HT1080 (cell line): ENCODE measurements around the gene PRDM1. TPM values are rescaled to one million over a fixed set of nuclear protein-coding genes. Genes with fewer than 3 reads are reported as not detected.
A peak's percentile ranks its signal among the peaks of the same experiment; 100 is the strongest.

Experiments used
- DNase-seq: peaks from one replicate; pipeline ENCODE4 v3.0.0-alpha.2; 2015; ENCODE audit warnings: low read depth
- polyA plus RNA-seq, 2 experiments: library from polyadenylated mRNA; depleted of rRNA; stranded (reverse); fragments of >200 nt; gene quantifications; 2 replicates each; pipeline ENCODE4 v1.2.3, GENCODE V29; 2015
- total RNA-seq: library from RNA; depleted of rRNA; stranded (reverse); fragments of >200 nt; shearing (Covaris generic); gene quantifications from 2 replicates; pipeline ENCODE4 v1.2.3, GENCODE V29; 2014; rRNA removed

PRDM1 gene
- 4.9 and 5.7 TPM in 2 replicates for total RNA-seq
- 1.5 and 1.7 TPM in 2 replicates for polyA plus RNA-seq (2015; cell fraction: cytosol; rRNA removed)
- 2.3 and 2.7 TPM in 2 replicates for polyA plus RNA-seq (2015; cell fraction: nucleus; rRNA removed)

DNA sequence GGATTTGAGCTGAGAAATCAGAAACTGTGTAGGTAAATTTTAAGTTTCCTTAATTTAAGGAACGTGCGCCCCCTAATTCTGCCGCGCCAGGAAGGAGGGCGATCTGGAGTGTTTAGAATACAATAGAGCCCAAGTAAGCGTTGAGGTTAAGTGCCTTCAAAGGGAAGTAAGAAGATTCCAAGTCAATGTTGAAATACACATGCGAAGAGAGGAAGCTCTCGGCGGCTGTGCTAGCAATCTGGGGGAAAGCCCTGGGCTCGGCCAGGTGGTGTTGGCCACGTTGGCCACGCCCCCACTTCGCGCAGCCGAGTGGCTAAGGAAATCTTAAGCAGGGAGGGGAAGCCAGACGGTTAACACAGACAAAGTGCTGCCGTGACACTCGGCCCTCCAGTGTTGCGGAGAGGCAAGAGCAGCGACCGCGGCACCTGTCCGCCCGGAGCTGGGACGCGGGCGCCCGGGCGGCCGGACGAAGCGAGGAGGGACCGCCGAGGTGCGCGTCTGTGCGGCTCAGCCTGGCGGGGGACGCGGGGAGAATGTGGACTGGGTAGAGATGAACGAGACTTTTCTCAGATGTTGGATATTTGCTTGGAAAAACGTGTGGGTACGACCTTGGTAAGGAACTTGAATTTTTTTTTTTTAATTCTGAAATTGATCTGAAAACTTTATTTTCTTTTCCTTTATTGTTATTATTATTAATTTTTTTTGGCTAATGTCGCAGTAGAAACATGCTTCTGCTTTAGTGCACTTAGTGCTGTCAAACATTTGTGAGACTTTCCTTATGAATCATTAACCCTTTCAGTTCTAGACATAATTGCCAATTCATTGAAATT is at the start of gene PRDM1:
TSS of gene PRDM1 (plus strand) at position 353 of the 830 bp plus-strand sequence. CDS start at position 571, 218 bp downstream.
- DNase-seq: peak; percentile 92

DNA sequence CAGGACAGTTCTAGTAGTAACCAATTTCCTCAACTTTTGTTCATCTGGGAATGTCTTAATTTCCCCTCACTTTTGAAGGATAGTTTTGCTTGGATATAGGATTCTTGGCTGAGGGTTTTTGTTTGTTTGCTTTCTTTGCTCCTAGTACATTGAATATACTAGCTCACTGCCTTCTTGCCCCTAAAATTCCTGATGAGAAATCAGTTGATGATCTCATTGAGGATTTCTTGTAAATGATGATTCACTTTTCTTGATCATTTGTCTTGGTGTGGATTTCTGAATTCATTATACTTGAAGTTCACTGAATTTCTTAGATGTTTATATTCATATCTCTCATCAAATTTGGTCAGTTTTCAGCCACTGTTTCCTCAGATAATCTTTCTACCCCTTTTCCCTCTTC is 49.1 kb upstream of the PRDM1 start:
- peak; percentile 64 for DNase-seq

DNA sequence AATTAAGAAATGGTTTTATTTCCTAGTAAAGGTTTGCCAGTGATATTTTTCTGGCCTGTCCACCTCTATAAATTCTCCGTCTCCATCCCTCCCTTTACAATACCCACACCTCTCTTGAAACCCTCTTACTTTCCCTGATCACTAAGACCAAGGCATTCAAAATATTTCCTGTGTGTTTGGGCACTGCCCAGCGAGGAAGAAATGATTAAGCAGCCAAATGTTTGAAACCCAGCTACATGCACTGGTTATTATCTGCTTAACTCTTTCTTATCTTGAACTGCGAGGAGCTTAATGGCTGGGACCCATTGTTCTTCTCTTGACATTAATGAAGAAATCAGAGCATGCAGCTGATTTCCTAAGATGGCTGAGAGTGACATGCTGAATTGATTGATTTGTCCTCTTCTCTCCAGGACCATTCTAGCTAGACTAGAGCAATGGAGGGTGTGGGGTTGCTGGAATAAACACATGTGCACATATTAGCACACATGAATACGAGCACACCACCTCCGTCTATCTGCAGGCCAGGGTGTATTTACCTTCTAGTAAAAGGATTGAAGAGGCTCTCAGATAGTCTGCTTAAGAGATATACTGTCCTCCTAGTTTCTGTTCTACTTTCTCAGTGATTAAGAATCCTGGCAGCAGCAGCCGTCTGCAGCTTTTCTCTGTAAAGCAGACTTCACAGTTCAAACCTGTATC is 46.1 kb upstream of the PRDM1 start:
- no peak for DNase-seq

DNA sequence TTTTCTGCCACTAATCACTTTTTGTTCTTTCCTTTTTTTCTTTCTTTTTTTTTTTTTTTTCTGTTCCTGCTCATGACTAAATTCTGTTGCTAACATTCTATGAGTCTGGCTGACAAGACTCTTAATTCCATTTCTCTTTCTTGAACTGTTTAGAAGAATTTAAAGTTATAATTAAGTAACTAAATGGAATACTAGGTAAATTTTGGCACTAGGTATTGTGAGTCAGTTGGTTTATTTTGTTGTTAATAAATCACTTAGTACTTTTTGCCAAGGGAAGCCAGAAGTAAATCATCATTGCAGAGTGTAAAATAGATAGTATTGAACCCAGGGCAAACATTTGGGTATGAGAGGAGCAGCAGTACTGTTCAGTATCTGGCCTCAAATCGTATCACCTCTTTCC is 42.0 kb upstream of the PRDM1 start:
- DNase-seq: no peak

DNA sequence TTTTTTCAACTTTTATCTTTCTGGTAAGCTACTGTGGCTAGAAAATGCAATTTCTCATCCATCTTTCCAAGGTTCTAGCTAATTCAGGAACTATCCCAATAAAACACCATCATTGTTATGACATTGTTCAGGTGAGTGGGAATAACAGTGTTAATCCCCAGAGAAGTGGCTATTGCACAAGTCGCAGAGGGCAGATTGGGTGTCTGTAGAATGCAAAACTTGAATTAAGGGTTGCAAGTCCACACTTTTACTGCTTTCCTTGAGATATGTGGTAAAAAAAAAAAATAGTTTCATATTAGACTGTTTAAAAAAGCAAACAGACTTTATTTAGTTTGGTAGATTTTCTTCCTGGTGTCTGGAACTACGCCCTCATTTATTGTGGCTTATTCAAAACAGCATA is 41.1 kb upstream of the PRDM1 start:
- no peak for DNase-seq

DNA sequence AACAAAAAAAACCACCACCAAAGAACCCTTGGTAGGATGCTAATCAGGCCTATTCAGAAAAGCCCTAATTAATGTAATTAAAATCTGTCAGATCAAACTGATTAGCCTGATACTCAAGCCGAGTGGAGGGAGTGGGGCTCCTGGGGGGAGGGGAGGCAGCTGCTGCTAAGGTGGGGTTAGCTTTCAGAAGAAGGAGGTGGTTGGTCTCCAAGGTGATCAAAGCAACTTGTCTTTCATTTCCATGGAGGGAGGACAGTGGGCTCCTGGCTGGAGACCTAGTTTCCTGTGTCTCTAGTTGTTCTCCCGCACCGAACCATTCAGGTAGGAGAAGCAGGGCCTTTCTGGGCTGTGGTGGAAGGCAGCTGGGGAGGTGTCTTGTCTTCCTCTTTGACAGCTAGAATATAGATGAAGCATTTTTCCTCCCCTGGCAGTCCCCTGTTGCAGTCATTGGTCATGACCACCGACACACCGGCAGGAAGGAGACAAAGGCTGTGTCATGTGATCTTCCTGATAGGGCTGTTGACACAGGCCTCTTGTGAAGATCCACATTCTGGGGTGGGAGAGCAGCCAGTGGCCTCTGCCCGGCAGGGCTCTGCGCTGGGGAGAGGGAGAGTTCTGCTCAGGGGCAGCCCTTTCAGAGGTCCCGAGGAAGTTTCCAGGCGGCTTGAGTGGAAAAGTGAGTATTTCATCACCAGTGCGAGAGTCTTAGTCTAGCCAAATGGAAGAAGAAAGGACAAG is 39.9 kb upstream of the PRDM1 start:
- DNase-seq: no peak

DNA sequence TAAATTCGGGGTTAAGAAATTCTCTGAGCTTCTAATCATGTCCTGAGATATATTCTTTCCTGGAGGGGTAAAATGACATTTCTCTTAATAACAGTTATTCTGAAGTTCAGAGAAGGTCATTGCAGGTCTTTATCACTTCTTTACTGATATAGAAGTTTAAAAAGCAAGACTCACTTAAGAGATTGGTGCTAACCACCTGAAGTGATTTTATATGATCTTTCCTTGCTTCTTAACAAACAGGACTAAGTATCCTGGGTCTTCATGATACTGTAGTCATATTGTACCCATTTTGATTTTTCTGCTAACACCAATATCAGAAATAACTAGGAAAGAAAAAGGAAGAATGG is 39.3 kb upstream of the PRDM1 start:
- no peak for DNase-seq

DNA sequence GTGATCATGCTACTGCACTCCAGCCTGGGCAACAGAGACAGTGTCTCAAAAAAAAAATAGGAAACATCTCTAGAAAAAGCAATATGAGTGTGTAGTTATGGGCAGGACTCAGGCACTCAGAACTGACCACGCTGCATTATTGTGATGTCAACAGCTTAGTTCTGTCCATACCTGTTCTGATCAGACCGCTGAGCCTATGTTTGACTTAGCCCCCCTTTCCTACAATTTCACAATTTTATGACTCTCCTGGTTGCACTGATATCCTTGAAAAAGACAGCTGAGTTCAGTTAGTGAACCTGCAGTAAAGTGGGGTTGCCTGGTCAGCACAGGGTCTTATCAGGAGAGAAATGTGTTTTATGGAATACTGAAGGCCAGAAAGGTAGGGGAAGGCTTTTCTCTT is 37.8 kb upstream of the PRDM1 start:
- no peak for DNase-seq

DNA sequence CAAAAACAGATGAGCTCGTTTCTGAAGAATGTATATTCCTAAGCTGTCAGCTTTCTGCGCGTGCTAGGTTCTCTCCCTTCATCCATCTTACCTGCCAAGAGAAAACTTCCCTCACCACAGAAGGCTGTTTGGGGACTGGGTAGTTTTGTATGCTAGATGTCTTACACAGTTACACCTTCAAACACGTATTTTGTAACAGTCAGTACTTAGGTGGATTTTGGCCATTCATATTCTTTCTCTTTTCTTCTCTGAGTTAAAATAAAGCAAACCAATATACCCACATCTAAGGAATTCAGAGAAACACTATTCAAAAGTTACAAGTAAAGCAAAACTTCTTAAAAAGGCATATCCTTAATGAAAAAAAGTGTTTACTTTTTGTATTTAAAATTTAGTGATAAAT is 35.6 kb upstream of the PRDM1 start:
- DNase-seq: no peak

DNA sequence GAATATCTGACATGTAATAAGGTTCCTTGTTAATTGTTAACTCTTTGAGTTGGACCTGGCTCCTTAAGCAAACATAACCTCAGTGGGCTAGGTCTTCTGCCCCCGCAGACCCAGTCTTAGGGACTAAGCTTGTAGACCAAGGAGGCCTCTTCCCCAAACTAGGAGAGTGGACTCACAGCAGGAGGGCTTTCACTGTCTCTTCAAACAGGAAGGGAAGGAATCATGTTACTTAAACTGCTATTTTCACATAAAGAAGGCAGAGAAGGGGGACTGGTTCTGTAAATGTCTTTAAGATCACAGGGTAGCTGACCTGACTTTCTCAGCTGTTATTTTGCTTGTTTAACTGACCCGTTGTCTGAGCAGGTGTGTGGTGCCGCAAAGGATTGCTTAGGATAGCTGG is 34.9 kb upstream of the PRDM1 start:
- DNase-seq: no peak

DNA sequence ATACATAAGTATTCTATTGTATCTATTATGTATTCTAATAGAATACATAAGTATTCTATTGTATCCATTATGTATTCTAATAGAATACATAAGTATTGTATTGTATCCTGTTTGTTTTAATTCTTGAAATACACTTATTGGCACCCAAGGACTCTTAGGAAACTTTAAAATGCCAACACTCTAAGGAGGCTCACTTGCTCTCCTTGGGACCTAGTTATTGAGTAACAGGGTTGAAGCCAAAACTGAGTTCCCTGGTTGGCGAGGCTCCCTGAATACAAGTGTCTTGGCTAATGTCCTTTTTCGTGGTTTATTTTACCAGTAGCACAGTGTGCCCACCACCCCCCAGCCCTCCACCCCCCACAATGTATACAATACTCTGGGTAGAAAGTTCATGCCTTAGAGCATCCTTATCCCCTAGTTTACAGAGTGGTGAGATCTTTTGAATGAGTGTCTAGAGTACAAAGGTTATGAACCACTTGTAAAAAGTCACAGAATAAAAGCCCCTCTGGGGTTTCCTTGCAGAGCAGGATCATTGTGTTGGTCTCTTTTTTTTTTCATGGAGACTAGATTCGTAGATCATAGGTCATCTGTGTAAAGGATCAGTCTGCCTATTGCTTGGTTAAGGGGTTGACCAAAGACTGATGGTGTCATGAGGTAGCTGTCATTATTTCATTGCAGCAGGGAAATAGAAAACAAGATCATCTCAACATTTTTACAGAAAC is 32.5 kb upstream of the PRDM1 start:
- DNase-seq: no peak

DNA sequence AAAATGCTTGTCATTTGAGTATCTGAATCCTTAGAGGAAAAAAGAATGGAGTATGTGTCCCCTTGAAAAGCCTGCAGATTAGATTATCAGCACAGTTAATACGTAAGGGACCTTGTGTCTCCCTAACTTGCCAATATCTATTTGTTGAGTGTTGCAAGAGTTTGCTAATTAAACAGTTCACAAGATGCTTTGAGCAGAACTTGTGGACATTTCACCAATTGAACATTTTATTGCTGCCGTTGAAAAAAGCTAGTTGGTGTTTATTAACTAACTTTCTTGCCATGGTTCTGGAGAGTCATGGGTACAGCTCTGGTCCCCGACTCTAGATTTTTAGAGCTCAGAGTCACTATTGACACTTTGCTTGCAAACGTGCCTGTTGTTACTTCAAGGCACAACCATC is 30.6 kb upstream of the PRDM1 start:
- DNase-seq: no peak

DNA sequence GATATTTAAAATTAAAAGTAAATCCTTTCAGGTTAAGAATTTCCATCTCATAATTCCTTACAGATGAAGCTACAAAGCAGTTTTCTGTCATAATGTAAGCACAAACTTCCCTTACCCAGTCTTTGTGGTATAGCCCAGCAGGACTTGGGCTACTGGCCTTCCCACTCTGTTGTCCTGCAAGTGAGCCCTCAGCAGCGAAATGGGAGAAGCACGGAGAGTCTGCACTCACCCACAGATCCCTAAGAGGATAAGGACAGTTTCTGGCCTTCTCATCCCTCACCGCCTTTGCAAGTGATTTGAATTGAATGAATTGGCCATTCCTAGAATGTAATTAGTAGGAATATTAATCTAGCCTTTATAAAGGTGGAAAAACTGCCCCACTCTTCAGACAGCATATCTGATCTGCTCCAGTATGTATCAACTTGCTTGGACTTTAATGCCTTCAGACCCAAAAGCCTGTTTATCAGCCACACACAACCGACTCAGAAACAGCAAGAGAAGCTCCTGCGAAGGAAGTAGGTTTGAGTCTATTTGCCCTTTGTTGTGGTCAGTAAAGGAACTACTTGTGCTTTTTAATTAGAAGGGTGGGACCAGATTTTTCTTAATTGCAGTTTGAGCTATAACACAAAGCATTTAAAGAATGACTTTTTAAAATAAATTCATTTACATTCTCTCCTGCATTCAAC is 29.9 kb upstream of the PRDM1 start:
- DNase-seq: no peak

DNA sequence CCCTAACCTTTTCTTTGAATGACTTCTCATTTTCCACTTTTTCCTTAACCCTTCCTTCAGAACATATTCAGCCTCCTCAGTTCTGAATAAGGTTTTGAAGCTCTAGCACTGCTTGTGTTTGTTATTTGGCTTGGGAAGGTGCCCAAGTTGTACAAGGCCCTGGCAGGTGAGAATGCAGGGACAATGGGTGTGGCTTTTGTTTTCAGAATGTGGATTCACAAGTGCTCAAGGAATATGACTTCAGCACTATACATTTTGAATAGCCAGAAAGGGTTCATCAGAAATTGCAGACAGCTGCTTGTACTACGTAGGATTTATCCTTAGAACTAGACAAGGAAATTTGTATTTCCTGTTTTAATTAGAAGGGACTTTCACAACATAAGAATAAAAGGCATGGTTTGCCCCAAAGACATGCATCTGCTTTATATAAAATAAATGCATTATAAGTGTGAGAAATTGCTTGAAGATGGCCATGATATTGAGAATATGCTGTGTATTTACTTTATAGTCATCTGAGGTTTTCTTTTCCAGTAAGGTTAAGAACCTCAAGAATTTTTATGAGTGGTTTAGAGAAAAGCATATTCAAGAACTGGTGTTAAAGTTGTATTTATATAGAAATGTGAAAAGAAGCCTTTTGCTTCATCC is 29.3 kb upstream of the PRDM1 start:
- no peak for DNase-seq

DNA sequence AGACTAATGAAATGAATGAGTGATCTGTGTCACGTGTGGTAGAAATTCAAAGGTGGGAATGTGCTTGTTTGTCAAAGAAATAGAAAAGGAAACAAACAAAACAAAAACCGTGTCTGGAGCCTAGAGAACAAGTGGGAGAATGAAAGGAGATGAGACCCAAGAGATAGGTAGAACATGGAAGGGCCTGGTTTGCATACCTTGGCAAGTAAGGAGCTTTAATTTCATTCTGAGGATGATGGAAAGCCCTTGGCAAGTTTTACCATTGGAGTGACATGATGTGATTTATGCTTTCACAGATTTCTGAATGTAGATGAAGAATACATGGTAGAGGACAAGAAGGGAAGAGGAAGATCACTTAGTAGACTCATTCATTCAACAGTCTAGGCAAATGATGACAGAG is 26.8 kb upstream of the PRDM1 start:
- DNase-seq: no peak

DNA sequence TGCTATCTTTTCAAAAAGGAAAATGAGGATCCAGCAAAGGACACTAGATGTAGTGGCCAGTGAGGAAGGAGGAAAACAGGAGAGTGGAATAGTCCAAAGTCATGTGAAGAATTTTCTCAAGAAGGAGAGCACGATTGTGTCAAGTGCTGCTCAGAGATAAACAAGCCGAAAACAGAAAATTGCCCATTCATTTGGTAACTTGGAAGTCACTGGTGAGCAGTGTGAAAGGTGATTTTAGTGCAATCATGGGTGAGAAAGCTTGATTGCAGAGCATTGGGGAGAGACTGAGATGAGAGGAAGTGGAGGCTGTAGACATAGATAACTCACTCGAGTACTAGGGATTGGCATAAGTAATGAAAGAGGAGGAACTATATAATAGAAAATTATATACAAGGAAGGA is 26.0 kb upstream of the PRDM1 start:
- DNase-seq: no peak

DNA sequence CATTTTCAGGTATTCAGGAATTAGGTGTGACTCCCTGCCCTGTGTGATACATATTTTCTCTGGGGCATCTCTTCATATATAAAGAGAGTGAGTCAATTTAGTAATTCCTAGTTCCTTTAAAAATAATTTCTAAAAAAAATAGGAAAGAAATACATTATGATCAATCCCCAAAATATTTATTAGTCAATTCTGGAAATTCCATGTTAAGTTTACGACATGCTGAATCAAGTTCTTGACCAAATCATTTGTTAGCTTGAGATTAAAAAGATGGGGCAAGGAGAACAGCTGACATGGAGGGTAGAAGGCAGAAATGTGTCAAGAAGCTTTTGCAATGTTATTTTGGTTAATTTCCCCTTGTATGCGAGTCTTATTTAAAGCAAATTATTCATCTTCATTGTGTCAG is 22.7 kb upstream of the PRDM1 start:
- no peak for DNase-seq

DNA sequence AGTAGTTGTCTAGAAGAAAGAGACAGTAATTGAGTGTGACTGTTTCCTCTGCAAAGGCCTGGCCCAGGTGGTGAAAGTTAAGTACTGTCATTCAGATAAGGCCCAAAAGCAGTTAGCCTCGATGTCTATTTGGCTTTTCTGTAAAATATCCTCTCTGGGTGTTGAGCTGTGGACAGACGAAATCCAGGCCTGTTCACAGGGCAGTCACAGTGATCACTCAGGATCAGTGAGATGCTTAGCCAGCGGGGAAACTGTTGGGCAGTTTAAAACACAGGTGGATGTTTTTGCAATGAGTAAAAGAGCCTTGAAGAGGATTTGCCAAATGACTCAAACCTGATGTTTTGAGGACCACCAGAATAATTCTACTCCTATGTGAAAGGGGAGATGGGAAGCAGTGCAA is 22.0 kb upstream of the PRDM1 start:
- no peak for DNase-seq

DNA sequence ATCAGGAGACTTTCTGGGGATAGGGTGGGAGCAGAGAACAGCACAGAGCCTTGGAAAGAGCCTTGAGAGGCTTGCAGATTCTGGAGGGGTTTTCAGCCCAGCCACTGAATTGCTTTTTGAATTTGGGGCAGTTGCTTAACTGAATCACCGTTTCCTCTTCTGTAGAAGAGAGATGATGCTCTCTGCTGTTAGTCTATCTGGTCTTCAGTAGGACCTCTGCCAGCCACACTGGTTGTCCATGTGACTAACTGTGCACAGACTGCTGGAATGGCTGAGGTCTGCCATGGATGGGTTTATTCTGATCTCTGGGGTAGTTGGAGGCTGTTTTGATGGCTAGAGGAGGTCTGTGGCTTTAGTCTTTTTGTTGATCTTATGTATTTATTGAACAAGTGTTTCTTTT is 21.4 kb upstream of the PRDM1 start:
- DNase-seq: no peak

DNA sequence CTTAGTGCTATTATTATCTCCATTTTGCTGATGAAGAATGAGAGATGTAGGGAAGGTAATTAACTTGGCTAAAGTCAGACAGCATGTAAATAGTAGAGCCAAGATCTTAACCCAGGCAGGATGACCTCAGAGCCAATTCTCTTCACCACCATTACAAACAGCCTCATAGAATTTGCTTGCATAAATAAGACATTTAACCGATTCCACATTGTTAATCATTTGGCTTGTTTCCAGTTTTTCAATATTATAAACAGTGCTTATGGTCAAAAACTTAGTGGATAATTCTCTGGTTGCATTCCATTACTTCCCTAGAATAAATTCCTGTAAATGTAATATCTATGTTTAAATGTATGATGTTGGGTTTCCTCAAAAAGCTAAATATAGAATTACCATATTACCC is 19.1 kb upstream of the PRDM1 start:
- no peak for DNase-seq
